Gastrocnemius medialis (tissue), 4 donors: ENCODE data around the gene PTER. TPM values are rescaled to one million over a fixed set of nuclear protein-coding genes. Genes with fewer than 3 reads are reported as not detected.

Experiments used
- ATAC-seq, 2 donors: fragments of 150-250 bp; one replicate each; pipeline ENCODE4 v1.9.1; 2016
- DNase-seq, 2 donors: peaks; one replicate each; pipeline ENCODE4 v3.0.0-alpha.2; 2019
- H3K27ac ChIP-seq, 4 donors: fragments of 200-600 bp; sonication (generic); 1 replicate in 1 of 4; 2 replicates in 3 of 4; pipeline ENCODE4 v1.5.1; 2016 to 2018; ENCODE audit warnings: mild to moderate bottlenecking in 2 of 4, moderate library complexity in 1 of 4
- H3K27me3 ChIP-seq, 3 donors: fragments of 200-600 bp; sonication (generic) in 2 of 3; 1 replicate in 1 of 3; 2 replicates in 2 of 3; pipeline versions ENCODE4 v1.5.1 to v1.6.0; 2016 to 2019; ENCODE audit warnings: mild to moderate bottlenecking in 1 of 3, moderate library complexity in 1 of 3
- H3K36me3 ChIP-seq, 2 donors: fragments of 200-600 bp; sonication (generic) in 1 of 2; one replicate each; pipeline ENCODE4 v1.5.1; 2017 to 2018
- H3K4me1 ChIP-seq, 2 donors: fragments of 200-600 bp; sonication (generic) in 1 of 2; one replicate each; pipeline ENCODE4 v1.5.1; 2016 to 2017; ENCODE audit warnings: mild to moderate bottlenecking in 2 of 2
- H3K4me3 ChIP-seq, 4 donors: fragments of 200-600 bp; sonication (generic) in 3 of 4; 1 replicate in 1 of 4; 2 replicates in 3 of 4; pipeline ENCODE4 v1.5.1; 2016 to 2019; ENCODE audit warnings: mild to moderate bottlenecking in 2 of 4
- H3K9me3 ChIP-seq, 3 donors: fragments of 200-600 bp; sonication (generic) in 2 of 3; 1 replicate in 1 of 3; 2 replicates in 2 of 3; pipeline ENCODE4 v1.5.1; 2016 to 2019
- CTCF ChIP-seq, 5 experiments: fragments of 450-650 bp in 3 of 5; fragments of 200-600 bp in 2 of 5; sonication (generic) in 2 of 5; IDR thresholded peaks in 4 of 5; conservative IDR thresholded peaks in 1 of 5; 1 replicate in 4 of 5; 2 replicates in 1 of 5; pipeline ENCODE4 v1.5.1; 2016 to 2019; ENCODE audit warnings: antibody characterized with exemption in 5 of 5, mild to moderate bottlenecking in 3 of 5, moderate library complexity in 3 of 5
- POLR2A ChIP-seq, 2 donors: fragments of 450-650 bp; IDR thresholded peaks; one replicate each; pipeline ENCODE4 v1.6.1; 2017; ENCODE audit warnings: antibody characterized with exemption in 2 of 2, mild to moderate bottlenecking in 2 of 2, moderate library complexity in 2 of 2
- in situ Hi-C, 4 donors: fragments of 200-750 bp; cut with MboI; loops; one replicate each; pipeline versions ENCODE4 v1.15.0 to v1.8.0; 2017; ENCODE audit warnings: low sequenced_read_pairs in 4 of 4
- intact Hi-C: fragments of 100-400 bp; cut with DNase I; formaldehyde crosslinking; loops from one replicate; pipeline ENCODE4 v1.15.1; 2023; ENCODE audit warnings: low total_unique reads
- total RNA-seq, 4 donors: library from RNA; depleted of rRNA; stranded (reverse); fragments of >200 nt; gene quantifications; one replicate each; pipeline versions ENCODE4 v1.1.0 to v1.2.3, GENCODE V29; 2016

Gene PTER
- total RNA-seq, 4 donors from 2014 or later: 6.5 to 10.4 (median 8.5) TPM

GRCh38 chr10:16472828-16473227, 36.0 kb downstream of the PTER start:
- DNase-seq (no peak), ATAC-seq (no peak)
- H3K4me1 ChIP-seq: no peaks in the 10 kb centered on the region
- intact Hi-C loops (no loop called here), in situ Hi-C loops (no loop called here)
- H3K27ac ChIP-seq: no peak overlapping the region
- no peaks in the 10 kb centered on the region for H3K9me3 ChIP-seq
- no peak overlapping the region for H3K4me3 ChIP-seq
- H3K27me3 ChIP-seq: no peaks in the 10 kb centered on the region
- no peaks in the 10 kb centered on the region for H3K36me3 ChIP-seq
- TF ChIP-seq CTCF (IDR thresholded peaks at IDR 0.05 in 4 of 5, conservative IDR thresholded peaks at IDR 0.05 in 1 of 5): no peak
- TF ChIP-seq POLR2A (IDR thresholded peaks at IDR 0.05): no peak

- no peak overlapping the region for H3K27ac ChIP-seq
- intact Hi-C loops: no loop called here
- no peak for DNase-seq
- H3K27me3 ChIP-seq: no peaks in the 10 kb centered on the region
- no peaks in the 10 kb centered on the region for H3K36me3 ChIP-seq
- in situ Hi-C loops: no loop called here
- ATAC-seq: no peak
- no peak overlapping the region for H3K4me3 ChIP-seq
- H3K9me3 ChIP-seq: no peaks in the 10 kb centered on the region
- TF ChIP-seq POLR2A (IDR thresholded peaks at IDR 0.05) (no peak), CTCF (IDR thresholded peaks at IDR 0.05 in 4 of 5, conservative IDR thresholded peaks at IDR 0.05 in 1 of 5) (no peak)
- peaks cover 0 to 5% of the 10 kb centered on the region in 2 donors for H3K4me1 ChIP-seq
Observed at GRCh38 chr10:16477757-16478156, 40.9 kb downstream of the PTER start.

- H3K27ac ChIP-seq: no peak overlapping the region
- H3K36me3 ChIP-seq: no peaks in the 10 kb centered on the region
- no peaks in the 10 kb centered on the region for H3K9me3 ChIP-seq
- TF ChIP-seq POLR2A (IDR thresholded peaks at IDR 0.05) (no peak), CTCF (IDR thresholded peaks at IDR 0.05 in 4 of 5, conservative IDR thresholded peaks at IDR 0.05 in 1 of 5) (no peak)
- no peaks in the 10 kb centered on the region for H3K27me3 ChIP-seq
- intact Hi-C loops: no loop called here
- DNase-seq: no peak
- H3K4me1 ChIP-seq: peaks cover 0 to 5% of the 10 kb centered on the region in 2 donors
- ATAC-seq: no peak
- in situ Hi-C loops: no loop called here
- no peak overlapping the region for H3K4me3 ChIP-seq
Observed at GRCh38 chr10:16478801-16479200, 42.0 kb downstream of the PTER start.

- Histone ChIP-seq H3K36me3 (no peaks in the 10 kb centered on the region), H3K9me3 (no peaks in the 10 kb centered on the region), H3K27me3 (no peaks in the 10 kb centered on the region), H3K4me1 (peaks cover 0 to 5% of the 10 kb centered on the region in 2 donors), H3K27ac (no peak overlapping the region), H3K4me3 (no peak overlapping the region)
- TF ChIP-seq CTCF (IDR thresholded peaks at IDR 0.05 in 4 of 5, conservative IDR thresholded peaks at IDR 0.05 in 1 of 5) (no peak), POLR2A (IDR thresholded peaks at IDR 0.05) (no peak)
- in situ Hi-C loops (no loop called here), intact Hi-C loops (no loop called here)
- DNase-seq (no peak), ATAC-seq (no peak)
Observed at GRCh38 chr10:16481052-16481728, 44.4 kb downstream of the PTER start.
